IMR-90 (cell line): ENCODE measurements around the gene NIPBL. TPM values are rescaled to one million over a fixed set of nuclear protein-coding genes. Genes with fewer than 3 reads are reported as not detected.

ENCODE experiments used
- ATAC-seq: fragments of 200-7000 bp; cut with Tn5 transposase; 2 replicates; pipeline ENCODE4 v1.9.1; 2020; ENCODE audit warnings: low read depth, mild to moderate bottlenecking, moderate library complexity
- BruUV-seq: library from RNA; stranded (reverse); fragments of 400-500 nt; replicated peaks from 2 replicates; lab custom pipeline; 2021; lab: Mats Ljungman, UMichigan
- CTCF ChIA-PET: fragments of 300-600 bp; formaldehyde crosslinking; extraction: SDS; loops from one replicate; lab custom pipeline; 2021; ENCODE audit warnings: antibody characterized with exemption; lab: Yijun Ruan, JAX
- POLR2A ChIA-PET: fragments of 300-600 bp; sonication (Branson Sonifier 250); formaldehyde crosslinking; loops from one replicate; lab custom pipeline; 2022; ENCODE audit warnings: antibody characterized with exemption; ENCODE audit not compliant: unreplicated experiment; lab: Charles Lee
- DNase-seq: peaks from one replicate; pipeline ENCODE4 v3.0.0; 2013
- H2AFZ ChIP-seq: replicated peaks from 2 replicates; pipeline ENCODE3; 2013; ENCODE audit warnings: low read length, mild to moderate bottlenecking; ENCODE audit not compliant: poor library complexity
- H2AK5ac ChIP-seq: 2 replicates; pipeline ENCODE4 v1.6.1; 2013; ENCODE audit warnings: low read depth, low read length, inconsistent platforms
- H2AK9ac ChIP-seq: replicated peaks from 2 replicates; pipeline ENCODE3; 2013; ENCODE audit warnings: mild to moderate bottlenecking, low read depth, low read length, moderate library complexity; ENCODE audit not compliant: poor library complexity
- H2BK120ac ChIP-seq: 2 replicates; pipeline ENCODE4 v1.6.1; 2013; ENCODE audit warnings: low read depth, low read length, inconsistent platforms
- H2BK15ac ChIP-seq: 3 replicates; pipeline ENCODE4 v1.6.1; 2013; ENCODE audit warnings: low read depth, low read length, inconsistent platforms
- H2BK20ac ChIP-seq: 2 replicates; pipeline ENCODE4 v1.6.1; 2013; ENCODE audit warnings: low read depth, mild to moderate bottlenecking, inconsistent platforms, low read length, moderate library complexity
- H2BK5ac ChIP-seq: 2 replicates; pipeline ENCODE4 v1.6.1; 2013; ENCODE audit warnings: mild to moderate bottlenecking, low read depth, low read length, inconsistent platforms; ENCODE audit not compliant: poor library complexity, severe bottlenecking
- H3K14ac ChIP-seq: replicated peaks from 2 replicates; pipeline ENCODE4 v1.6.1; 2013; ENCODE audit warnings: low read depth, low read length, inconsistent platforms
- H3K18ac ChIP-seq: 2 replicates; pipeline ENCODE4 v1.6.1; 2013; ENCODE audit warnings: low read depth, low read length, control low read depth
- H3K23ac ChIP-seq: 2 replicates; pipeline ENCODE4 v1.6.1; 2013; ENCODE audit warnings: low read depth, low read length, inconsistent platforms
- H3K27ac ChIP-seq: 2 replicates; pipeline ENCODE4 v1.5.1; 2013; ENCODE audit warnings: mild to moderate bottlenecking, control low read depth, low read length; ENCODE audit not compliant: insufficient read depth
- H3K27me3 ChIP-seq: 2 replicates; pipeline ENCODE4 v1.6.1; 2013; ENCODE audit warnings: low read length; ENCODE audit not compliant: control insufficient read depth, insufficient read depth
- H3K36me3 ChIP-seq: 2 replicates; pipeline ENCODE4 v1.6.1; 2013; ENCODE audit warnings: low read length, mixed read lengths; ENCODE audit not compliant: control insufficient read depth, insufficient read depth
- H3K4ac ChIP-seq: 2 replicates; pipeline ENCODE4 v1.6.1; 2013; ENCODE audit warnings: low read depth, low read length, inconsistent platforms
- H3K4me1 ChIP-seq: 2 replicates; pipeline ENCODE4 v1.6.1; 2013; ENCODE audit warnings: low read length, mixed read lengths; ENCODE audit not compliant: control insufficient read depth, insufficient read depth
- H3K4me2 ChIP-seq: 2 replicates; pipeline ENCODE4 v1.6.1; 2013; ENCODE audit warnings: low read depth, mild to moderate bottlenecking, control low read depth, low read length, moderate library complexity
- H3K4me3 ChIP-seq: 2 replicates; pipeline ENCODE4 v1.5.1; 2013; ENCODE audit warnings: low read depth, mild to moderate bottlenecking, control low read depth, low read length, moderate library complexity; ENCODE audit not compliant: insufficient read depth
- H3K56ac ChIP-seq: 2 replicates; pipeline ENCODE4 v1.6.1; 2013; ENCODE audit warnings: low read length, inconsistent platforms; ENCODE audit not compliant: insufficient read depth; ENCODE audit errors: extremely low read depth
- H3K79me1 ChIP-seq, 2 experiments: 2 replicates each; pipeline ENCODE4 v1.6.1; 2013; ENCODE audit warnings: low read length in 2 of 2, inconsistent platforms in 1 of 2, low read depth in 1 of 2
- H3K9ac ChIP-seq: 2 replicates; pipeline ENCODE4 v1.6.1; 2013; ENCODE audit warnings: low read depth, low read length, control low read depth
- H3K9me1 ChIP-seq: 2 replicates; pipeline ENCODE4 v1.6.1; 2013; ENCODE audit warnings: low read length, inconsistent platforms; ENCODE audit not compliant: insufficient read depth
- H3K9me3 ChIP-seq: 2 replicates; pipeline ENCODE4 v1.6.1; 2013; ENCODE audit warnings: low read length; ENCODE audit not compliant: control insufficient read depth, insufficient read depth
- H4K20me1 ChIP-seq: 2 replicates; pipeline ENCODE4 v1.6.1; 2013; ENCODE audit warnings: low read length, inconsistent platforms; ENCODE audit not compliant: insufficient read depth
- H4K5ac ChIP-seq: 2 replicates; pipeline ENCODE4 v1.6.1; 2013; ENCODE audit warnings: mild to moderate bottlenecking, low read depth, low read length, control low read depth
- H4K8ac ChIP-seq, 2 experiments: 2 replicates each; pipeline ENCODE4 v1.6.1; 2013; ENCODE audit warnings: low read depth in 2 of 2, low read length in 2 of 2, control low read depth in 1 of 2, inconsistent platforms in 1 of 2
- H4K91ac ChIP-seq: 2 replicates; pipeline ENCODE4 v1.6.1; 2013; ENCODE audit warnings: low read depth, low read length, inconsistent platforms; ENCODE audit not compliant: insufficient read depth
- FOS ChIP-seq: fragments of 150-350 bp; IDR thresholded peaks from 2 replicates; pipeline ENCODE4 v1.6.1; 2016; ENCODE audit warnings: low read depth, low read length
- MAZ ChIP-seq: IDR thresholded peaks from 2 replicates; pipeline ENCODE4 v1.6.1; 2012; ENCODE audit warnings: low read depth, mild to moderate bottlenecking, low read length, improper control_type of control experiment, moderate library complexity, borderline replicate concordance
- MXI1 ChIP-seq: IDR thresholded peaks from 2 replicates; pipeline ENCODE4 v1.6.1; 2012; ENCODE audit warnings: low read depth, mild to moderate bottlenecking, low read length, moderate library complexity, borderline replicate concordance
- SMC3 ChIP-seq: fragments of 150-350 bp; IDR thresholded peaks from 2 replicates; pipeline ENCODE4 v1.6.1; 2016; ENCODE audit warnings: low read depth, mild to moderate bottlenecking, antibody characterized with exemption, low read length, moderate library complexity
- USF2 ChIP-seq: fragments of 150-350 bp; IDR thresholded peaks from 2 replicates; pipeline ENCODE4 v1.6.1; 2017; ENCODE audit warnings: mild to moderate bottlenecking, antibody characterized with exemption, low read length, low read depth
- WGBS, 2 experiments: methylation state at CpG; one replicate each; pipeline versions ENCODE4 v1.1.5 to v1.1.7; 2013; ENCODE audit warnings: missing lambda C conversion rate in 2 of 2; ENCODE audit not compliant: insufficient read length in 1 of 2; ENCODE audit errors: extremely low coverage in 2 of 2; 5-methylcytosine and 5-hydroxymethylcytosine counted together
- dilution Hi-C: fragments of 300-500 bp; cut with HindIII; formaldehyde crosslinking; loops from one replicate; pipeline ENCODE4 v1.14.3; 2018; ENCODE audit warnings: low sequenced_read_pairs; ENCODE audit not compliant: unreplicated experiment
- in situ Hi-C: fragments of 300-500 bp; cut with MboI; formaldehyde crosslinking; loops from 3 replicates; pipeline ENCODE4 v1.14.3; 2019; ENCODE audit warnings: low sequenced_read_pairs, inconsistent platforms, mixed read lengths
- intact Hi-C: fragments of 100-400 bp; cut with micrococcal nuclease; formaldehyde crosslinking; loops from 2 replicates; pipeline ENCODE4 v1.10.0; 2022
- polyA plus RNA-seq, 3 experiments: library from polyadenylated mRNA; depleted of rRNA; stranded (reverse); fragments of >200 nt; gene quantifications; 2 replicates each; pipeline ENCODE4 v1.2.3, GENCODE V29; 2012; ENCODE audit warnings: low replicate concordance in 1 of 3
- total RNA-seq: library from RNA; depleted of rRNA; stranded (reverse); fragments of >200 nt; gene quantifications from 2 replicates; pipeline ENCODE4 v1.2.3, GENCODE V29; 2012
- TF ChIP-seq, protein P1 (sequence below): conservative IDR thresholded peaks from 2 replicates; pipeline ENCODE4 v1.5.1; 2012; ENCODE audit warnings: mild to moderate bottlenecking, low read depth, low read length, improper control_type of control experiment
- TF ChIP-seq, protein P2 (sequence below): fragments of 150-350 bp; IDR thresholded peaks from 2 replicates; pipeline ENCODE4 v1.6.1; 2016; ENCODE audit warnings: low read depth, mild to moderate bottlenecking, low read length, moderate library complexity, borderline replicate concordance

NIPBL gene
- total and polyA plus RNA-seq, 2 of the 4 experiments (the other 2 are of a cell fraction) = 8.4 to 46.4 TPM

- DNase-seq (no peak), ATAC-seq (no peak)
- Histone ChIP-seq H3K27me3 (no peaks in the 10 kb centered on the region), H3K9ac (no peak overlapping the region), H3K4ac (no peak overlapping the region), H3K56ac (no peak overlapping the region), H4K5ac (no peak overlapping the region), H4K20me1 (no peaks in the 10 kb centered on the region), H2AK9ac (no peak overlapping the region), H4K91ac (no peak overlapping the region), H3K4me2 (no peak overlapping the region), H2BK20ac (no peak overlapping the region), H3K23ac (no peak overlapping the region), H3K18ac (no peak overlapping the region), H2BK120ac (no peak overlapping the region), H3K14ac (no peak overlapping the region), H3K27ac (no peak overlapping the region), H2AK5ac (no peak overlapping the region), H3K36me3 (peaks cover 16% of the 10 kb centered on the region), H3K9me3 (no peaks in the 10 kb centered on the region), H4K8ac (no peak overlapping the region), H2BK15ac (no peak overlapping the region), H3K4me3 (no peak overlapping the region), H2AFZ (no peak overlapping the region), H3K9me1 (no peaks in the 10 kb centered on the region), H3K4me1 (no peaks in the 10 kb centered on the region), H3K79me1 (peaks cover 0 to 2% of the 10 kb centered on the region in 2 experiments; a peak in 1 of 4 replicates), H2BK5ac (no peak overlapping the region)
- no TSS peak for BruUV-seq
- dilution Hi-C loops = no loop called here
- intact Hi-C loops = no loop called here
- ChIA-PET CTCF (no interaction called here), POLR2A (no interaction called here)
- TF ChIP-seq, protein P1, sequence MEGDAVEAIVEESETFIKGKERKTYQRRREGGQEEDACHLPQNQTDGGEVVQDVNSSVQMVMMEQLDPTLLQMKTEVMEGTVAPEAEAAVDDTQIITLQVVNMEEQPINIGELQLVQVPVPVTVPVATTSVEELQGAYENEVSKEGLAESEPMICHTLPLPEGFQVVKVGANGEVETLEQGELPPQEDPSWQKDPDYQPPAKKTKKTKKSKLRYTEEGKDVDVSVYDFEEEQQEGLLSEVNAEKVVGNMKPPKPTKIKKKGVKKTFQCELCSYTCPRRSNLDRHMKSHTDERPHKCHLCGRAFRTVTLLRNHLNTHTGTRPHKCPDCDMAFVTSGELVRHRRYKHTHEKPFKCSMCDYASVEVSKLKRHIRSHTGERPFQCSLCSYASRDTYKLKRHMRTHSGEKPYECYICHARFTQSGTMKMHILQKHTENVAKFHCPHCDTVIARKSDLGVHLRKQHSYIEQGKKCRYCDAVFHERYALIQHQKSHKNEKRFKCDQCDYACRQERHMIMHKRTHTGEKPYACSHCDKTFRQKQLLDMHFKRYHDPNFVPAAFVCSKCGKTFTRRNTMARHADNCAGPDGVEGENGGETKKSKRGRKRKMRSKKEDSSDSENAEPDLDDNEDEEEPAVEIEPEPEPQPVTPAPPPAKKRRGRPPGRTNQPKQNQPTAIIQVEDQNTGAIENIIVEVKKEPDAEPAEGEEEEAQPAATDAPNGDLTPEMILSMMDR = no peak
- TF ChIP-seq MAZ (no peak), MXI1 (no peak), FOS (no peak), SMC3 (no peak), USF2 (no peak)
- TF ChIP-seq, protein P2, sequence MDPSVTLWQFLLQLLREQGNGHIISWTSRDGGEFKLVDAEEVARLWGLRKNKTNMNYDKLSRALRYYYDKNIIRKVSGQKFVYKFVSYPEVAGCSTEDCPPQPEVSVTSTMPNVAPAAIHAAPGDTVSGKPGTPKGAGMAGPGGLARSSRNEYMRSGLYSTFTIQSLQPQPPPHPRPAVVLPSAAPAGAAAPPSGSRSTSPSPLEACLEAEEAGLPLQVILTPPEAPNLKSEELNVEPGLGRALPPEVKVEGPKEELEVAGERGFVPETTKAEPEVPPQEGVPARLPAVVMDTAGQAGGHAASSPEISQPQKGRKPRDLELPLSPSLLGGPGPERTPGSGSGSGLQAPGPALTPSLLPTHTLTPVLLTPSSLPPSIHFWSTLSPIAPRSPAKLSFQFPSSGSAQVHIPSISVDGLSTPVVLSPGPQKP = no peak
- no CpG with 5 or more reads among the region's 2 CpGs for WGBS, 2 experiments
- in situ Hi-C loops = no loop called here
Measured at GRCh38 chr5:37056762-37057161, 180.2 kb downstream of the NIPBL start.
